ENCODE data around the gene TSPAN18. TPM values are rescaled to one million over a fixed set of nuclear protein-coding genes. Genes with fewer than 3 reads are reported as not detected.

Gene TSPAN18
- total and polyA plus RNA-seq, 9 donors, result 2.1 to 35.3 (median 14.4) TPM

GRCh38 chr11:44780940-44781631 is 54.3 kb downstream of the TSPAN18 start:
- no peaks in the 10 kb centered on the region for H3K9me3 ChIP-seq
- TF ChIP-seq EP300 (IDR thresholded peaks at IDR 0.05) (no peak), POLR2A (IDR thresholded peaks at IDR 0.05) (no peak)
- TF ChIP-seq, protein P1, sequence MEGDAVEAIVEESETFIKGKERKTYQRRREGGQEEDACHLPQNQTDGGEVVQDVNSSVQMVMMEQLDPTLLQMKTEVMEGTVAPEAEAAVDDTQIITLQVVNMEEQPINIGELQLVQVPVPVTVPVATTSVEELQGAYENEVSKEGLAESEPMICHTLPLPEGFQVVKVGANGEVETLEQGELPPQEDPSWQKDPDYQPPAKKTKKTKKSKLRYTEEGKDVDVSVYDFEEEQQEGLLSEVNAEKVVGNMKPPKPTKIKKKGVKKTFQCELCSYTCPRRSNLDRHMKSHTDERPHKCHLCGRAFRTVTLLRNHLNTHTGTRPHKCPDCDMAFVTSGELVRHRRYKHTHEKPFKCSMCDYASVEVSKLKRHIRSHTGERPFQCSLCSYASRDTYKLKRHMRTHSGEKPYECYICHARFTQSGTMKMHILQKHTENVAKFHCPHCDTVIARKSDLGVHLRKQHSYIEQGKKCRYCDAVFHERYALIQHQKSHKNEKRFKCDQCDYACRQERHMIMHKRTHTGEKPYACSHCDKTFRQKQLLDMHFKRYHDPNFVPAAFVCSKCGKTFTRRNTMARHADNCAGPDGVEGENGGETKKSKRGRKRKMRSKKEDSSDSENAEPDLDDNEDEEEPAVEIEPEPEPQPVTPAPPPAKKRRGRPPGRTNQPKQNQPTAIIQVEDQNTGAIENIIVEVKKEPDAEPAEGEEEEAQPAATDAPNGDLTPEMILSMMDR (IDR thresholded peaks at IDR 0.05), result no peak
- H3K27ac ChIP-seq, result no peak overlapping the region
- 54 to 75% (median 56%) methylated on average over 9 of the region's 9 CpGs for WGBS, 3 donors
- DNase-seq, result peak in 1 of 5 donors; percentile 72
- H3K4me1 ChIP-seq (ENCODE audit: insufficient read depth), result peaks cover 7% of the 10 kb centered on the region
- no peaks in the 10 kb centered on the region for H3K27me3 ChIP-seq
- intact Hi-C loops (cut with DNase I), result no loop called here
- no peaks in the 10 kb centered on the region for H3K36me3 ChIP-seq
- no peak overlapping the region for H3K4me3 ChIP-seq

DNA sequence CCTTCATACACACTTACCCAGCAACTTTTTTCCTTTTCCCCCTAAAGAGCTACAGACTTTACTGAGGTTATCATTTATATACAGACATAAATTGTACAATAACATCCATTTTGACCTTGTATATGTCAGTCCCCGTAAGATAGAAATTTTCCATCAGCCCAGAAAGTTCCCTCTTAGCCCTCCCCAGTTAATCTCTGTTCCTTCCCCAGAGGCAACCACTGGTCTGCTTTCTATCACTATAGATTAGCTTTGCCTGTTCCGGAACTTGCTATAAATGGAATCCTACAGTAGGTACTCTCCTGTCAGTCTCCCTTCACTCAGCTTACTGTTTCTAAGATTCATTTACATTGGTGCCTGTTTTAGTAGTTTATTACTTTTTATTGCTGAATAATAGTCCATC is 54.9 kb downstream of the TSPAN18 start:
- WGBS, 3 donors, result 85 to 92% (median 90%) methylated on average over 2 of the region's 2 CpGs
- H3K27me3 ChIP-seq, result no peaks in the 10 kb centered on the region
- peaks cover 7% of the 10 kb centered on the region for H3K4me1 ChIP-seq (ENCODE audit: insufficient read depth)
- no peak overlapping the region for H3K4me3 ChIP-seq
- intact Hi-C loops (cut with DNase I), result no loop called here
- no peaks in the 10 kb centered on the region for H3K9me3 ChIP-seq
- H3K27ac ChIP-seq, result no peak overlapping the region
- no peak for TF ChIP-seq POLR2A (IDR thresholded peaks at IDR 0.05)
- TF ChIP-seq EP300 (IDR thresholded peaks at IDR 0.05), result no peak
- TF ChIP-seq, protein P1 (IDR thresholded peaks at IDR 0.05), result no peak
- no peaks in the 10 kb centered on the region for H3K36me3 ChIP-seq
- DNase-seq, result no peak

- TF ChIP-seq POLR2A (IDR thresholded peaks at IDR 0.05), result no peak
- TF ChIP-seq, protein P1 (IDR thresholded peaks at IDR 0.05), result no peak
- TF ChIP-seq EP300 (IDR thresholded peaks at IDR 0.05), result no peak
- no peaks in the 10 kb centered on the region for H3K36me3 ChIP-seq
- intact Hi-C loops (cut with DNase I), result no loop called here
- no peaks in the 10 kb centered on the region for H3K9me3 ChIP-seq
- no peaks in the 10 kb centered on the region for H3K27me3 ChIP-seq
- DNase-seq, result no peak
- H3K27ac ChIP-seq, result no peak overlapping the region
- peaks cover 7% of the 10 kb centered on the region for H3K4me1 ChIP-seq (ENCODE audit: insufficient read depth)
- H3K4me3 ChIP-seq, result no peak overlapping the region
- 91 to 98% (median 98%) methylated on average over 4 of the region's 4 CpGs for WGBS, 3 donors
Measured at GRCh38 chr11:44782478-44782877, 55.7 kb downstream of the TSPAN18 start.

DNA sequence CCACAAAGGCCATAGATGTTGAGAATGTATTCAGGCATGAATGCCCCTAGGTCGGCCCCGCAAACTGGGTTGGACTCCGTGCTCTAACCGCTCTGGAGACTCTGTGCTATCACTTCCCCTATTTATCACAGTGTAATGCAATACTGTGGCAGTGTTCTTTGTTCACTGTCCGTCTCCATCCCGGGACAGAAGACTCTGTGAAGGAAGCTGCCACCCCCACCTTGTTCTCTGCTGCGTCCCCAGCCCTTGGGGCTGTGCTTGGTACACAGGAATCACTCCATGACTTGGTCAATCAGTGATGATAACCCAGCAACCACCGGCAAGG is 57.6 kb downstream of the TSPAN18 start:
- H3K27ac ChIP-seq, result no peak overlapping the region
- no peaks in the 10 kb centered on the region for H3K9me3 ChIP-seq
- no peak for DNase-seq
- no peaks in the 10 kb centered on the region for H3K27me3 ChIP-seq
- 88 to 94% (median 89%) methylated on average over 8 of the region's 8 CpGs for WGBS, 3 donors
- TF ChIP-seq, protein P1 (IDR thresholded peaks at IDR 0.05), result no peak
- TF ChIP-seq EP300 (IDR thresholded peaks at IDR 0.05) (no peak), POLR2A (IDR thresholded peaks at IDR 0.05) (no peak)
- H3K36me3 ChIP-seq, result no peaks in the 10 kb centered on the region
- H3K4me3 ChIP-seq, result no peak overlapping the region
- intact Hi-C loops (cut with DNase I), result no loop called here
- H3K4me1 ChIP-seq (ENCODE audit: insufficient read depth), result peaks cover 7% of the 10 kb centered on the region

Data from ovary (tissue), 9 donors.